Mesenchymal stem cell (in vitro differentiated cells and primary cell): ENCODE measurements around the gene ANKRD40.

Source experiments
- DNase-seq: peaks from one replicate; pipeline ENCODE4 v3.0.0-alpha.2; 2013
- H2AFZ ChIP-seq: one replicate; pipeline ENCODE4 v1.6.1; 2013; ENCODE audit warnings: low read depth, mild to moderate bottlenecking, control low read depth, inconsistent platforms, low read length, moderate library complexity
- H2AK5ac ChIP-seq: 2 replicates; pipeline ENCODE4 v1.6.1; 2013; ENCODE audit warnings: low read length, moderate library complexity, mild to moderate bottlenecking, inconsistent platforms; ENCODE audit not compliant: severe bottlenecking
- H2BK120ac ChIP-seq: one replicate; pipeline ENCODE4 v1.6.1; 2013; ENCODE audit warnings: low read depth, mild to moderate bottlenecking, inconsistent platforms, low read length, moderate library complexity
- H2BK12ac ChIP-seq, 2 experiments: one replicate each; pipeline ENCODE4 v1.6.1; 2013; ENCODE audit warnings: inconsistent platforms in 2 of 2, low read length in 2 of 2, mild to moderate bottlenecking in 2 of 2, moderate library complexity in 2 of 2, control low read depth in 1 of 2
- H2BK15ac ChIP-seq: one replicate; pipeline ENCODE4 v1.6.1; 2013; ENCODE audit warnings: mild to moderate bottlenecking, low read depth, inconsistent platforms; ENCODE audit not compliant: poor library complexity, severe bottlenecking
- H2BK5ac ChIP-seq: 2 replicates; pipeline ENCODE4 v1.6.1; 2013; ENCODE audit warnings: low read depth, mild to moderate bottlenecking, low read length, control low read depth, inconsistent platforms; ENCODE audit not compliant: poor library complexity, severe bottlenecking
- H3K14ac ChIP-seq, 2 experiments: one replicate each; pipeline ENCODE4 v1.6.1; 2013; ENCODE audit warnings: inconsistent platforms in 2 of 2, low read length in 2 of 2, control low read depth in 1 of 2, mild to moderate bottlenecking in 1 of 2, moderate library complexity in 1 of 2
- H3K18ac ChIP-seq, 2 experiments: one replicate each; pipeline ENCODE4 v1.6.1; 2013; ENCODE audit warnings: inconsistent platforms in 2 of 2, low read length in 2 of 2, control low read depth in 1 of 2, low read depth in 1 of 2, mild to moderate bottlenecking in 1 of 2
- H3K23ac ChIP-seq, 2 experiments: one replicate each; pipeline ENCODE4 v1.6.1; 2013; ENCODE audit warnings: inconsistent platforms in 2 of 2, low read length in 2 of 2, mild to moderate bottlenecking in 2 of 2, moderate library complexity in 2 of 2, control low read depth in 1 of 2
- H3K27ac ChIP-seq: 2 replicates; pipeline ENCODE4 v1.5.1; 2013; ENCODE audit warnings: mild to moderate bottlenecking, moderate library complexity, low read length, control low read depth, inconsistent platforms; ENCODE audit not compliant: poor library complexity, severe bottlenecking
- H3K27me3 ChIP-seq, 2 experiments: 2 replicates each; pipeline versions ENCODE4 v1.6.1 to v1.7.0; 2013; ENCODE audit warnings: low read length in 2 of 2, mild to moderate bottlenecking in 2 of 2, moderate library complexity in 2 of 2, control low read depth in 1 of 2, inconsistent platforms in 1 of 2; ENCODE audit not compliant: control insufficient read depth in 1 of 2, insufficient read depth in 1 of 2
- H3K36me3 ChIP-seq, 2 experiments: 2 replicates each; pipeline versions ENCODE4 v1.6.1 to v1.7.0; 2013; ENCODE audit warnings: low read length in 2 of 2, control low read depth in 1 of 2, inconsistent platforms in 1 of 2, low read depth in 1 of 2, mild to moderate bottlenecking in 1 of 2; ENCODE audit not compliant: insufficient read depth in 2 of 2, control insufficient read depth in 1 of 2
- H3K4ac ChIP-seq, 2 experiments: one replicate each; pipeline ENCODE4 v1.6.1; 2013; ENCODE audit warnings: inconsistent platforms in 2 of 2, low read length in 2 of 2, mild to moderate bottlenecking in 2 of 2, moderate library complexity in 2 of 2, control low read depth in 1 of 2, low read depth in 1 of 2
- H3K4me1 ChIP-seq: 2 replicates; pipeline ENCODE4 v1.6.1; 2013; ENCODE audit warnings: low read depth, low read length, control low read depth; ENCODE audit not compliant: control insufficient read depth, insufficient read depth
- H3K4me2 ChIP-seq: 2 replicates; pipeline ENCODE4 v1.6.1; 2013; ENCODE audit warnings: low read length, mild to moderate bottlenecking, inconsistent platforms; ENCODE audit not compliant: poor library complexity, severe bottlenecking
- H3K4me3 ChIP-seq, 2 experiments: 2 replicates each; pipeline versions ENCODE4 v1.5.1 to v1.7.0; 2013; ENCODE audit warnings: low read length in 2 of 2, mild to moderate bottlenecking in 2 of 2, control low read depth in 1 of 2, low read depth in 1 of 2; ENCODE audit not compliant: insufficient read depth in 1 of 2
- H3K79me1 ChIP-seq: replicated peaks from 2 replicates; pipeline ENCODE4 v1.6.1; 2013; ENCODE audit warnings: mild to moderate bottlenecking, control low read depth, low read length, inconsistent platforms; ENCODE audit not compliant: poor library complexity, severe bottlenecking
- H3K9ac ChIP-seq: 2 replicates; pipeline ENCODE4 v1.7.0; 2013; ENCODE audit warnings: mild to moderate bottlenecking, low read length, moderate library complexity
- H3K9me3 ChIP-seq: 2 replicates; pipeline ENCODE4 v1.7.0; 2013; ENCODE audit warnings: mild to moderate bottlenecking, low read length; ENCODE audit not compliant: control insufficient read depth
- H4K8ac ChIP-seq: one replicate; pipeline ENCODE4 v1.6.1; 2013; ENCODE audit warnings: inconsistent platforms, mild to moderate bottlenecking, low read length, moderate library complexity
- H4K91ac ChIP-seq: one replicate; pipeline ENCODE4 v1.6.1; 2013; ENCODE audit warnings: mild to moderate bottlenecking, low read length, inconsistent platforms
- WGBS: methylation state at CpG from one replicate; pipeline ENCODE4 v1.1.7; 2013; ENCODE audit warnings: mixed read lengths; 5-methylcytosine and 5-hydroxymethylcytosine counted together

The ANKRD40 gene

GRCh38 chr17:50668838-50669581 is 38.7 kb downstream of the ANKRD40 start:
- no peaks in the 10 kb centered on the region for H3K27me3 ChIP-seq
- H2AK5ac ChIP-seq = peak overlapping the region; percentile 90
- H3K36me3 ChIP-seq = peaks cover 0 to 4% of the 10 kb centered on the region in 2 experiments
- H4K8ac ChIP-seq = peak overlapping the region; percentile 94
- H2BK15ac ChIP-seq = peak overlapping the region; percentile 50
- no peak overlapping the region for H3K4me2 ChIP-seq
- no peak overlapping the region for H3K23ac ChIP-seq
- no peak overlapping the region for H3K9ac ChIP-seq
- no peak for DNase-seq
- no peaks in the 10 kb centered on the region for H3K79me1 ChIP-seq
- no peaks in the 10 kb centered on the region for H3K9me3 ChIP-seq
- H3K4me1 ChIP-seq = peaks cover 27% of the 10 kb centered on the region
- H2BK5ac ChIP-seq = no peak overlapping the region
- H4K91ac ChIP-seq = peak overlapping the region; percentile 74
- no peak overlapping the region for H3K4me3 ChIP-seq
- no peak overlapping the region for H3K27ac ChIP-seq
- H3K4ac ChIP-seq = peak overlapping the region; percentile 39 to 64
- H3K14ac ChIP-seq = peak overlapping the region in 1 of 2 experiments; percentile 95
- peak overlapping the region; percentile 72 for H2AFZ ChIP-seq
- H3K18ac ChIP-seq = peak overlapping the region; percentile 40 to 91
- peak overlapping the region; percentile 97 to 98 for H2BK12ac ChIP-seq
- H2BK120ac ChIP-seq = peak overlapping the region; percentile 56
- 93% methylated on average over 8 of the region's 9 CpGs for WGBS

GRCh38 chr17:50668025-50668837 is 39.5 kb downstream of the ANKRD40 start:
- DNase-seq = no peak
- WGBS = 38% methylated on average over 8 of the region's 8 CpGs
- Histone ChIP-seq H2BK15ac (peak overlapping the region; percentile 82), H3K36me3 (peaks cover 0 to 4% of the 10 kb centered on the region in 2 experiments), H3K18ac (peak overlapping the region; percentile 40 to 91), H3K14ac (peak overlapping the region in 1 of 2 experiments; percentile 95), H3K27ac (no peak overlapping the region), H2BK120ac (peak overlapping the region; percentile 56), H4K91ac (peak overlapping the region; percentile 74), H3K4me3 (no peak overlapping the region), H3K4me2 (no peak overlapping the region), H3K9me3 (no peaks in the 10 kb centered on the region), H3K79me1 (no peaks in the 10 kb centered on the region), H3K23ac (no peak overlapping the region), H3K27me3 (no peaks in the 10 kb centered on the region), H2AFZ (peak overlapping the region; percentile 72), H3K4ac (peak overlapping the region; percentile 64 to 82), H3K9ac (peak overlapping the region; percentile 48), H2BK12ac (peak overlapping the region; percentile 97 to 98), H2BK5ac (no peak overlapping the region), H4K8ac (peak overlapping the region; percentile 94), H2AK5ac (peak overlapping the region; percentile 90), H3K4me1 (peaks cover 27% of the 10 kb centered on the region)

DNA sequence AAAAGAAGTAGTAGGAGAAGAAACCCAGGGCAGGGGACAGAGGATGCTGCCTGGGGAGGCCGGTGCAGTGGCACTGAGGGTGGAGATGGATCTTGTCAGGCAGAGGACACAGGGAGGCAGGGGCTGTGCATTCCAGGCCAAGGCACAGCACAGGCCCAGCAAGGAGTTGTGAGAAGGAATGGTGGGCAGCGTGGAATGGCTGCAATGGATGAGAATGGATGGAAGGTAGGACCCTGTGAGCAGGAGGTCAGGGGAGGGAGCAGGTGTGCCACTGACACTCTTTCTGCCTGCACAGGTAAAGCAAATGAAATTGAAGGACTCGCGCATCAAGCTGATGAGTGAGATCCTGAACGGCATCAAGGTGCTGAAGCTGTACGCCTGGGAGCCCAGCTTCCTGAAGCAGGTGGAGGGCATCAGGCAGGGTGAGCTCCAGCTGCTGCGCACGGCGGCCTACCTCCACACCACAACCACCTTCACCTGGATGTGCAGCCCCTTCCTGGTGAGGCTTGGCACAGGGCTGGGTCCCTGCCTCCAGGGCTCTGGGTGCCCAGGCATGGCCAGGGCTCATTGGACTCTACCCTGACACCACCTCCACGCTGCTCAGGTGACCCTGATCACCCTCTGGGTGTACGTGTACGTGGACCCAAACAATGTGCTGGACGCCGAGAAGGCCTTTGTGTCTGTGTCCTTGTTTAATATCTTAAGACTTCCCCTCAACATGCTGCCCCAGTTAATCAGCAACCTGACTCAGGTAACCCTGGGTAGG is 40.3 kb downstream of the ANKRD40 start:
- H3K4me3 ChIP-seq = no peak overlapping the region

More for the DNA sequence above, 40.3 kb downstream of the ANKRD40 start:
- H3K14ac ChIP-seq = no peak overlapping the region
- peak overlapping the region; percentile 90 for H4K8ac ChIP-seq
- H3K9me3 ChIP-seq = no peaks in the 10 kb centered on the region
- no peak overlapping the region for H3K9ac ChIP-seq
- H3K27ac ChIP-seq = no peak overlapping the region
- H3K4ac ChIP-seq = peak overlapping the region; percentile 2 to 82
- H2BK120ac ChIP-seq = no peak overlapping the region
- no peak for DNase-seq
- H2BK12ac ChIP-seq = peak overlapping the region; percentile 29 to 68
- H2AK5ac ChIP-seq = peak overlapping the region; percentile 85
- no peak overlapping the region for H3K4me2 ChIP-seq
- H2BK15ac ChIP-seq = no peak overlapping the region
- no peak overlapping the region for H2AFZ ChIP-seq
- H4K91ac ChIP-seq = peak overlapping the region; percentile 90
- H3K36me3 ChIP-seq = peaks cover 0 to 4% of the 10 kb centered on the region in 2 experiments
- no peaks in the 10 kb centered on the region for H3K27me3 ChIP-seq
- WGBS = 99% methylated on average over 14 of the region's 14 CpGs
- no peak overlapping the region for H2BK5ac ChIP-seq
- H3K4me1 ChIP-seq = peaks cover 27% of the 10 kb centered on the region
- no peaks in the 10 kb centered on the region for H3K79me1 ChIP-seq
- H3K18ac ChIP-seq = peak overlapping the region; percentile 40 to 73
- no peak overlapping the region for H3K23ac ChIP-seq
